ENCODE data around the gene PTPRK. TPM values are rescaled to one million over a fixed set of nuclear protein-coding genes. Genes with fewer than 3 reads are reported as not detected.

The PTPRK gene
- total and polyA plus RNA-seq, 2 of the 8 experiments (the other 6 are each of a cell fraction or from before 2014, with no cell fraction given), result 11.4 to 47.3 TPM

GRCh38 chr6:128275681-128276080 is 244.7 kb downstream of the PTPRK start:
- peaks cover 2 to 3% of the 10 kb centered on the region in 2 experiments for H4K20me1 ChIP-seq (replicated peaks in 1 of 2; ENCODE audit: control insufficient read depth in 1 of 2, insufficient read depth in 2 of 2, low read length in 2 of 2)
- no peak for FAIRE-seq
- H4K8ac ChIP-seq (ENCODE audit: extremely low read depth, insufficient read depth, low read length), result no peak overlapping the region
- no peak overlapping the region for H3K9ac ChIP-seq (replicated peaks in 1 of 4; ENCODE audit: extremely low read depth in 1 of 4, low read depth in 3 of 4, low read length in 3 of 4)
- no peak overlapping the region for H4K5ac ChIP-seq (ENCODE audit: insufficient read length, low read depth, low read length)
- no peaks in the 10 kb centered on the region; a peak in 1 of 7 replicates for H3K27me3 ChIP-seq (replicated peaks in 1 of 4; ENCODE audit: control insufficient read depth in 3 of 4, extremely low read depth in 1 of 4, insufficient read depth in 3 of 4, low read length in 3 of 4)
- no peak overlapping the region for H3K4me2 ChIP-seq (ENCODE audit: insufficient read depth in 1 of 2, low read depth in 2 of 2, low read length in 2 of 2)
- no peaks in the 10 kb centered on the region for H3K36me3 ChIP-seq (ENCODE audit: control insufficient read depth in 2 of 4, insufficient read depth in 4 of 4, low read length in 3 of 4)
- no peak overlapping the region for H2BK5ac ChIP-seq (ENCODE audit: low read depth, low read length)
- ChIA-PET POLR2A (ENCODE audit: partially characterized antibody) (no interaction called here), CTCF (ENCODE audit: partially characterized antibody) (no interaction called here)
- no peak for DNase-seq (ENCODE audit: low read depth in 1 of 2, low spot score in 2 of 2)
- no peak overlapping the region for H2BK15ac ChIP-seq (ENCODE audit: low read length)
- no peak overlapping the region for H2AFZ ChIP-seq (ENCODE audit: low read length)
- H3K79me1 ChIP-seq (ENCODE audit: low read depth, low read length), result no peaks in the 10 kb centered on the region
- no peaks in the 10 kb centered on the region for H3K23me2 ChIP-seq (ENCODE audit: low read depth, low read length)
- no peak overlapping the region for H3K14ac ChIP-seq (ENCODE audit: insufficient read length)
- H2BK20ac ChIP-seq (ENCODE audit: low read length), result no peak overlapping the region
- H3K9me3 ChIP-seq (ENCODE audit: insufficient read depth in 2 of 2, low read depth in 1 of 2, low read length in 1 of 2), result no peaks in the 10 kb centered on the region
- H3K4me3 ChIP-seq (ENCODE audit: extremely low read depth in 1 of 4, insufficient read depth in 2 of 4, low read depth in 3 of 4, low read length in 4 of 4), result no peak overlapping the region
- H3K4me1 ChIP-seq (replicated peaks in 1 of 4; ENCODE audit: control insufficient read depth in 3 of 4, insufficient read depth in 4 of 4, low read length in 3 of 4), result peaks cover 0 to 5% (median 0%) of the 10 kb centered on the region in 4 experiments; a peak in 1 of 7 replicates
- peaks cover 0 to 6% of the 10 kb centered on the region in 2 experiments; a peak in 1 of 4 replicates for H3K79me2 ChIP-seq (ENCODE audit: control insufficient read depth in 1 of 2, insufficient read depth in 2 of 2, low read length in 2 of 2)
- TF ChIP-seq SAP30 (IDR thresholded peaks at IDR 0.05; ENCODE audit: insufficient read depth, insufficient replicate concordance, low read length), result no peak
- no peak for TF ChIP-seq CTCF (IDR thresholded peaks at IDR 0.05; ENCODE audit: control extremely low read depth in 1 of 3, insufficient read depth in 1 of 3, low read depth in 1 of 3, low read length in 3 of 3)
- TF ChIP-seq RFX5 (IDR thresholded peaks at IDR 0.05; ENCODE audit: borderline replicate concordance, low read depth, low read length), result no peak
- TF ChIP-seq TEAD4 (IDR thresholded peaks at IDR 0.05; ENCODE audit: low read depth, low read length), result no peak
- no peak for TF ChIP-seq PHF8 (conservative IDR thresholded peaks at IDR 0.05; ENCODE audit: low read depth, low read length)
- TF ChIP-seq KDM5A (IDR thresholded peaks at IDR 0.05; ENCODE audit: low read length), result no peak
- no peak overlapping the region for H2BK12ac ChIP-seq (ENCODE audit: low read depth, low read length)
- H4K91ac ChIP-seq (replicated peaks; ENCODE audit: insufficient read length, low read length), result no peak overlapping the region
- no peak overlapping the region for H2AK5ac ChIP-seq (ENCODE audit: low read depth, low read length)
- no peak overlapping the region for H3K27ac ChIP-seq (ENCODE audit: low read depth, low read length)
- no peak overlapping the region for H3K4ac ChIP-seq (replicated peaks; ENCODE audit: insufficient read length, low read depth, low read length)
- H2BK120ac ChIP-seq (replicated peaks; ENCODE audit: low read depth, low read length), result no peak overlapping the region
- H3K18ac ChIP-seq (ENCODE audit: extremely low read depth, low read length), result no peak overlapping the region
- H3K23ac ChIP-seq (ENCODE audit: insufficient read length), result no peak overlapping the region
- H3K56ac ChIP-seq (replicated peaks; ENCODE audit: insufficient read length, low read depth, low read length), result no peak overlapping the region
